SKM-1 treated with dmso at 0.1 percent for 144 hours (cell line): ENCODE results near the gene PREPL.

ENCODE experiments used
- DNase-seq: peaks from one replicate; lab custom pipeline; 2025; ENCODE audit not compliant: unreplicated experiment; lab: John Stamatoyannopoulos, UW

PREPL gene

DNA sequence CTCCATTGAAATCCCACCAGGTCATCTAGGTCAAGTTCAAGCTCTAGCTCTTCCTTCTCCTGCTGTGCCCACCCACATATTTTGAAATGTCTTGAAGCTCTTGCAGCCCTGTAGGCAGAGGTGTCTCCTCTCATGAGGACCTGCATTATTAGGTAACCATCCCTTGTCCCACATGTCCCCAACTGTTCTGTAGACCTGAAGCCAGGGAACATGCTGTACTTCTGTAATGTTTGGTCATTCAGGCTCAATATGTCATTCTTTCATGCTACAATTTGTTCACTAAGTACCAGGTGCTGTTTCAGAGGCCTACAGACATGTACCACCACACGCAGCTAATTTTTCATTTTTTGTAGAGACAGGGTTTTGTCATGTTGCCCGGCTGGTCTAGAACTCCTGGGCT is 63.9 kb downstream of the PREPL start:
- DNase-seq, result no peak

GRCh38 chr2:44296653-44297052 is 64.6 kb downstream of the PREPL start:
- no peak for DNase-seq

GRCh38 chr2:44295633-44296359 is 65.5 kb downstream of the PREPL start:
- DNase-seq, result no peak

GRCh38 chr2:44295113-44295512 is 66.2 kb downstream of the PREPL start:
- no peak for DNase-seq

DNA sequence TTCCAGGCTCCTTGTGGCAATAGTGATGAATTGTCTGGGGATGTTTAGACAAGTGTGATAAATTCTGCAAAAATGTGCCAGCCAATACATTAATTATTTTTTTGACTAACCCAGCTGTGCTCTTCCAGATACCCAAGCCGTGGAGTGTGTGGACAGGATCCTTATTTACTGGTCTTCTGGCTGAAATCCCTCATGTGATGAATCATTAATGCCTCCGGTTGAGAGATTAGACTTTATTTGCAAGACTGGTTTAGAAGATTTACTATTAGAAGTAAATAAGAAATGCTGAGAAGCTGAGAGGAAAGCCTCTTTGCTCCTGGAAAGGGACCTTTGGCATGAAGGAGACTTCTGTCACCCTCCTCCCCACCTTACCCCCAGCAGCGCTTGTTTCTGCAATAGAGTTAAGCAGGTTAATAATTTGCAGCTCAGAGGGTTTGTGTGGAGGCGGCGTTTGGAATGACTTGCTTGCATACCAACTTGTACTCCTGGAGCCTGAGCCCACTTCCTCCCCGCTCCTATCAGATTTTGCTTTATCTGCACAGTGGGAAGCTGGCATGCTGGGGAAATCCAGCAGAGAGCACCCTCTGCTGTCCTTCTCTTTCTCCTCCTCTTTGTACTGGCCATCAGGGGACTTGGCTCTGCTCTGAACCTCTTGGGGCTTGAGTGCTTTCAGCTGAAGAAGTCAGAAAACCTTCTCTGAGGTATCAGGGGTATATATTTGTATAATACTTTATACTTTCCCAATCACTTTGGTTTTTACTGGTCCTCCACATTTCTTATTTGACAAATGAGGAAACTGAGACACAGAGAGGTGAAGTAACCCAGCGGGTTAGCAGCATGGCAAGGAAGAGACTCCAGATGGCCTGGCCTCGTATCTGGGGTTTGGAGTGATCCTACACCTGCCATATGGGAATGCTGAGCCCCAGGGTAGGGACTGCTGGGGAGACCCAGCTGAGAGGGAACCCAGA is 69.7 kb downstream of the PREPL start:
- DNase-seq, result no peak

DNA sequence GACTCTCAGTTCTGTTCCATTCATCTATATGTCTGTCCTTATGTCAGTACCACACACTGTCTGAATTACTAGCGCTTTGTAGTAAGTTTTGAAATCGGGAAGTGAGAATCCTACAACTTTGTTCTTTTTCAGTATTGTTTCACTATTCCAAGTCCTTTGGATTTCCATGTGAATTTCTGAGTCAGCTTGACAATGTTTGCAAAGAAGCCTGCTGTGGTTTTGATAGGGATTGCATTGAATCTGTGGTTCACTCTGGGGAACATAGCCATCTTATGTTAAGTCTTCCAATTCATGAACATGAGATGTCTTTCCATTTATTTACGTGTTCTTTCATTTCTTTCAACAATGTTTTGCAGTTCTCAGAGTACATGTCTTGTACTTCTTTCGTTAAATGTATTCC is 71.0 kb downstream of the PREPL start:
- DNase-seq, result no peak

DNA sequence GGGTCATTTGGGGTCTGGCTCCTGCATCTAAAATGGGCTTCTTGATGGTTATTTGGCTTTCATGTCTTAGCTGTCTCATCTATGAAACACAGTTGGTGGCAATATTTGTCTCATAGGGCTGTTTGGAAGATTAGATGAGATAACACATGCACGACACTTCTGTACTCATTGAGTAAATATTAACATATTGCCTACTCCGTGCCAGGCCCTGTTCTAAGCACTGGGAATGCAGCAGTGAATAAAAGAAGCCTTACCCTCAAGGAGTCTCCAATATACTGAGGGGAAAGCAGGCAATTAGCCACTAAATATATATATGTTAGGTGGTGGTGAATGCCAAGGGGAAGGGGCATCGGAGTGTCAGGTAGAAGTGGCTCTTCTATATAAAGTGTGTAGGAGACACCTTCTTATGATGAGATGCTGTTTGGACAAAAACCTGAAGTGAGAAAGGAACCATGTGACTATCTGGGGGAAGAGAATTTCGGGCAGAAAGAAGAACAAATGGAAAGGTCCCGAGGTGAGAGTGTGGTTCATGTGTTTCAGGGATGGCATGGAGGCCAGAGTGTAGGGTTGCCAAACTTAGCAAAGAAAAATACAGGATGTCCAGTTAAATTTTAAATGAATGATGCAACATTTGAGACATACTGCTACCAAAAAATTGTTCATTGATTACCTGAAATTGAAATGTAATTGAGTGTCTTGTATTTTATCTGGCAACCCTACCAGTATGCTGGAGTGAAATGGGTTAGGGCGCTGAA is 74.2 kb downstream of the PREPL start:
- no peak for DNase-seq

- DNase-seq, result no peak
Measured at GRCh38 chr2:44286119-44286883, 75.0 kb downstream of the PREPL start.

DNA sequence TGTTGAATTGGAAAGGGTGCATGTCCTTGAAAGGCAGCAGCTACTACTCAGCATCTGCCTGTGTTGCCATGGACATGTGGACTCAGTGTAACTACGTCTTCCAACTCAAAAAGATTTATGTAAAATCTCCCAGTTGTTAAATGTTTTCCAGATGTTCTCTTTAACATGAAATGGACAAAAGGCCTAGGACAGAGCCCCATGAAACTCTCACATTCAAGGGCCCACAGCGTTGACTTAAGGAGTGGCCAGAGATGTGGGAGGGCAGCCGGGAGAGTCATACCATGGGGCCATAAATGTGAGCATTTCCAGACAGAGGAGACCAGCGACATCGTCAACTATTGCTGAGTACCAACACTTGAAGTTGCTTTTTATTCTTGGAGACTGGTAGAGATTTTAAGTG is 76.1 kb downstream of the PREPL start:
- DNase-seq, result no peak

- DNase-seq, result no peak
Measured at GRCh38 chr2:44283116-44283666, 78.1 kb downstream of the PREPL start.

GRCh38 chr2:44280869-44281268 is 80.4 kb downstream of the PREPL start:
- no peak for DNase-seq

DNA sequence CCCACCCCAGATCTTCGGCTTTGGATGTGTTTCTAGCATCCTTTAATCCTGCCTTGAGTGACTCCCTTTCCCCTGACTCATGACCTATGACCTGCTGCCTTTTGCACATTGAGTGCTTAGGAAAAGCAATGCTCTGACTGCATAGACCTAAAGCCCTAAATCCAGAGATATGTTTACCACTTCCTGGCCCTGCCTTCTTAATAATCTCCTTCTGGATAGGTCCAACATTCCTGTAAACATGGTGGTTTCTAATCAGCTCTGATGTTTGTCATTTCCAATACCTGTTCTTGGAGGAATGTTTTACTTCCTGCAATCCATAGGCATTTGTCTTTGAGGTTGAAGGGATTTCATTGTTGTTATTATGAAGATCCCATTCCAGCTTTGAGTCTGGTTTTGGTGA is 83.8 kb downstream of the PREPL start:
- no peak for DNase-seq

- DNase-seq, result no peak
Measured at GRCh38 chr2:44275927-44276303, 85.4 kb downstream of the PREPL start.

DNA sequence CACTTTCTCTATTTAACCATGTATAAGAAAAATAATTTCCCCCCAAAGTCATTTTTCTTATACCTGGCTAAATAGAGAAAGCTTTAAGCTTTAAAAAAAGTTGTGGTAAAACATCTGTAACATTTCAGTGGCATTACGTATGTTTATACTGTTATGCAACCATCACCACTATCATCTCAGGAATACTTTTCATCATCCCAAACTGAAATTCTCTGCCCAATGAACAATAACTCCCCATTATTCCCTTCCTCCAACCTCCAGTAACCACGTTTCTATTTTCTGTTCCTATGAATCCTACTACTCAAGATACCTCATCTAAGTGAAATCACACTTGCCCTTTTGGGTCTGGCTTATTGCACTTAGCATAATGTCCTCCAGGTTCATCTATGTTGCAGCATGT is 87.7 kb downstream of the PREPL start:
- DNase-seq, result no peak

DNA sequence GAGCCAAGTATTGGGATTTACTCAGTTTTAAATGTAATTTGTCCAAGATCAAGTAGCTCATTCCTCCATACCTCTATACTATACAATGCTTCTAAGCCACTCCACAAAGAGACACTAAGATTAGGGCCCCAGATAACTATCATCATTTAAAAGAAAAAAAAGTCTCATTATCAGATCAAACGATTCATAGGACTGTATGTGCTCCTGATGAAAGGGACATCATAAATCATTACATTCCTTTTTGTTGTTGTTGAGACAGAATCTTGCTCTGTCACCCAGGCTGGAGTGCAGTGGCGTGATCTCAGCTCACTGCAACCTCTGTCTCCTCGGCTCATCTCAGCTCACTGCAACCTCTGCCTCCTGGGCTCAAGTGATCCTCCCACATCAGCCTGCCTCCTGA is 88.2 kb downstream of the PREPL start:
- DNase-seq, result no peak

- DNase-seq, result no peak
Measured at GRCh38 chr2:44271296-44271695, 90.0 kb downstream of the PREPL start.

DNA sequence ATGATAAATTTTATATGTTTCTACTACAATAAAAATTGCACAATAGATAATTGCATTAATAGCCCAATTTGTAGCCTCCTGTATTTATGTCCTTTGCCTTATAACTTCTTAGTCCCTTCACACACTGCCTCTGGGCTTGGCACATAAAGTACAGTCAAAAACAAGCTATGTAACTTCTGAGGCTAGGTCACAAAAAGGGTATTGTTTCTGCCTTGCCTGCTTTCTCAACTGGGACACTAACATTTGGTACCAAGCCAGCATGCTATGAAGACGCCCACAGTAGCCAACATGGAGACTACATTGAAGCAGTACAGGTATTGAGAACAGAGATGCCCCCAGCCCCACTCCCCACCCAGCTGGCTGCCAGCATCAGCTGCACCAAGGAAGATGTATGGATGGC is 91.5 kb downstream of the PREPL start:
- DNase-seq, result no peak

DNA sequence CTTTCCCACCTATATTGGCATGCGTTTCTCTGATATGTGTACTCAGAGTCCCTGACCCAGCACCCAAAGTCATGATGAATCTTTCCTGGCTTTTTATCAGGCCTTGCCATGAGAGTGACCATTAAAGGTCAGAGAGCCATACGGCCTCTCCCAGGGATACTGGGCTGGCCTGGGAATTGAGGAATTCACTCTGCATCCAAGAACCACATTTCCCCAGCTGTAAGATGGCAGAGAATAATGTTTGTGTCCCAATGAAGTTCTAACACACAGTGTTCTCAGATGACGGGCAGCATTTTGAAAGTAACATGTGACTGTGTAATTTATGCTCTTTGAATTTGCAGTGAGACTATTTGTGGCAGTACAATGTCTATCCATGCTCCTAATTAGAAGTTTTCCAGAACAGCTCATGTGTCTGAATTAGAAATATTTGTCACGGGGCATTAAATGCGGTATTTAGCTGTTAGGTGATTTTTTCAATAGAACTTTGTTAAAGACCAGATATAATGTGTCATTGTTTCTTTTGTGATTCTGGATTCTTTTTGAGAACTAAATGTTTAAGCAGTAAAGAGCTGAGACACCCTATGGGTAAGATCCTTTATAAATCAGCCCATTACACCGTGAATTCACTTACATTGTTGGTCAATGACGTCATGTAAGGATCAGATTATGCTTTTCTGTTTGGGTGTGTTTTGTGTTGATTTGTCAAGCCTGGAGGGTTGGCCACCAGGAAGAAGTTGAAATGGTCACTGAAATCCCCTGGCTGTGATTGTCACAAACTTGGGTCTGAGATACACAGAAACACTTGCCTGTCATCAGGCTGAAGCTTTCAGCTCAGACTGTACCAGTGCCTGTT is 93.3 kb downstream of the PREPL start:
- no peak for DNase-seq
